ENCODE data around the gene PTDSS2. TPM values are rescaled to one million over a fixed set of nuclear protein-coding genes. Genes with fewer than 3 reads are reported as not detected.

The PTDSS2 gene
- total RNA-seq, 1 donor from 2014 or later, result 50.4 TPM

- Mint-ChIP-seq H3K36me3 (ENCODE audit: insufficient read depth) (peaks cover 16% of the 10 kb centered on the region), H3K4me3 (ENCODE audit: low read depth) (no peak overlapping the region), H3K27me3 (no peaks in the 10 kb centered on the region), H3K27ac (no peak overlapping the region), H3K9me3 (ENCODE audit: low read depth) (peaks cover 12% of the 10 kb centered on the region), H3K4me1 (ENCODE audit: low read depth) (peaks cover 1% of the 10 kb centered on the region)
- TF ChIP-seq, protein P1, sequence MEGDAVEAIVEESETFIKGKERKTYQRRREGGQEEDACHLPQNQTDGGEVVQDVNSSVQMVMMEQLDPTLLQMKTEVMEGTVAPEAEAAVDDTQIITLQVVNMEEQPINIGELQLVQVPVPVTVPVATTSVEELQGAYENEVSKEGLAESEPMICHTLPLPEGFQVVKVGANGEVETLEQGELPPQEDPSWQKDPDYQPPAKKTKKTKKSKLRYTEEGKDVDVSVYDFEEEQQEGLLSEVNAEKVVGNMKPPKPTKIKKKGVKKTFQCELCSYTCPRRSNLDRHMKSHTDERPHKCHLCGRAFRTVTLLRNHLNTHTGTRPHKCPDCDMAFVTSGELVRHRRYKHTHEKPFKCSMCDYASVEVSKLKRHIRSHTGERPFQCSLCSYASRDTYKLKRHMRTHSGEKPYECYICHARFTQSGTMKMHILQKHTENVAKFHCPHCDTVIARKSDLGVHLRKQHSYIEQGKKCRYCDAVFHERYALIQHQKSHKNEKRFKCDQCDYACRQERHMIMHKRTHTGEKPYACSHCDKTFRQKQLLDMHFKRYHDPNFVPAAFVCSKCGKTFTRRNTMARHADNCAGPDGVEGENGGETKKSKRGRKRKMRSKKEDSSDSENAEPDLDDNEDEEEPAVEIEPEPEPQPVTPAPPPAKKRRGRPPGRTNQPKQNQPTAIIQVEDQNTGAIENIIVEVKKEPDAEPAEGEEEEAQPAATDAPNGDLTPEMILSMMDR (IDR thresholded peaks at IDR 0.05; ENCODE audit: unreplicated experiment), result no peak
- DNase-seq (ENCODE audit: low spot score, unreplicated experiment), result no peak
These were observed 71.2 kb downstream of the PTDSS2 start for GRCh38 chr11:521177-521688.

DNA sequence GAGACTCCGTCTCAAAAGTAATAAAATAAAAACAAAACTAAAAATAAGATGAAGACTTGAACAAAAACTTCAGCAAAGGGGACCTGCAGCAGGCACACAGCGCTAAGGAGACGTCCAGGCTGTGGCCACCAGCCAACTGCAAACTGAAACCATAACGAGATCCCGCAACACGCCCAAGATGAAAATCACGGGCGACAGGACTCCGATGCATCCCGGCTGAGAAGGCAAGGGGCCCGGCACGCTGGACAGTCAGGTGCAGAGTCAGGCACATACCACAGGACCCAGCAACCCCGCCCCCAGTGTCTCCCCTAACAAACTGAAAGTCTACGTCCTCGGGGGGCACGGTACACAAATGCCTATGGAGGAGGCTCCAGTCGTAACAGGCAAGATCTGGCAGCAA, 76.1 kb downstream of the PTDSS2 start:
- Mint-ChIP-seq H3K27ac (no peak overlapping the region), H3K4me3 (ENCODE audit: low read depth) (no peak overlapping the region), H3K4me1 (ENCODE audit: low read depth) (no peaks in the 10 kb centered on the region), H3K9me3 (ENCODE audit: low read depth) (peaks cover 3% of the 10 kb centered on the region), H3K36me3 (ENCODE audit: insufficient read depth) (no peaks in the 10 kb centered on the region), H3K27me3 (no peaks in the 10 kb centered on the region)
- TF ChIP-seq, protein P1 (IDR thresholded peaks at IDR 0.05; ENCODE audit: unreplicated experiment), result no peak
- DNase-seq (ENCODE audit: low spot score, unreplicated experiment), result no peak

GRCh38 chr11:528166-528814, 78.2 kb downstream of the PTDSS2 start:
- Mint-ChIP-seq H3K36me3 (ENCODE audit: insufficient read depth) (peaks cover 1% of the 10 kb centered on the region), H3K4me3 (ENCODE audit: low read depth) (no peak overlapping the region), H3K27ac (no peak overlapping the region), H3K4me1 (ENCODE audit: low read depth) (no peaks in the 10 kb centered on the region), H3K9me3 (ENCODE audit: low read depth) (peaks cover 3% of the 10 kb centered on the region), H3K27me3 (no peaks in the 10 kb centered on the region)
- DNase-seq (ENCODE audit: low spot score, unreplicated experiment), result no peak
- TF ChIP-seq, protein P1 (IDR thresholded peaks at IDR 0.05; ENCODE audit: unreplicated experiment), result no peak

- peaks cover under 1% of the 10 kb centered on the region for H3K9me3 Mint-ChIP-seq (ENCODE audit: low read depth)
- no peaks in the 10 kb centered on the region for H3K27me3 Mint-ChIP-seq
- TF ChIP-seq, protein P1 (IDR thresholded peaks at IDR 0.05; ENCODE audit: unreplicated experiment), result no peak
- no peaks in the 10 kb centered on the region for H3K4me1 Mint-ChIP-seq (ENCODE audit: low read depth)
- H3K27ac Mint-ChIP-seq, result no peak overlapping the region
- H3K36me3 Mint-ChIP-seq (ENCODE audit: insufficient read depth), result peaks cover 1% of the 10 kb centered on the region
- no peak overlapping the region for H3K4me3 Mint-ChIP-seq (ENCODE audit: low read depth)
- DNase-seq (ENCODE audit: low spot score, unreplicated experiment), result no peak
These were observed 79.0 kb downstream of the PTDSS2 start for GRCh38 chr11:528815-529727.

DNA sequence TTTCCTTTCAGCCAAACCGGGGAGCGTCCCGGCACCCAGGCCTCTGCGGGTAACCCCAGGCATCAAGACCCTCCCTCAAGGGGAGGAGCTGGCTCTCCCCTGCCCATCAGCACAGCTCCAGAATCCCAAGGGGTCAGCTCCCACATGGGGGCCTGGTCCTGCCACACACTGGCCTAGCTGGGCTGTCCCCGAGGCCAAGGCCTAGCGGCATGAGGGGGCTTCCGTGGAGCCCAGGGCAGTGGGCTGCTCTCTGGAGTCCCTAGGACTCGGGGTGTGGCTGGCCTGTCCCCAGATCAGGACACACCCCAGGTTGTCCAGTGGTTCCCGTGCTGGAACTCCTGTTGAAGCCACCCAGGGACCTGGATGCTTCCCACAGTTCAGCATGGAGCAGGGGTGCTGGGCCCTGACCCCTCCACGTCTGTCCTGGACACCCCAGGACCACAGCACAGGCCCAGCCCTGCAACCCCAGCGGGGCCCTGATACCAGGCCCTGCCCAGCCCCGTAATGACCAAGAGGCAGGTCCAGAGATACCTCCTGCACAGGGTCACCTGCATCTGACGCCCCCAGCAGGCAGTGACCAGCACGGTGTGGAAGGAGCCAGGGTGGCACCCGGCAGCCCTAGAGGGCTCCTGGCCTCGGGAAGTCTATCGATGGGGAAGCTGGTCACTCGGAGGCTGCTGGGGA, 79.8 kb downstream of the PTDSS2 start:
- Mint-ChIP-seq H3K36me3 (ENCODE audit: insufficient read depth) (peaks cover 1% of the 10 kb centered on the region), H3K27ac (no peak overlapping the region), H3K4me3 (ENCODE audit: low read depth) (no peak overlapping the region), H3K4me1 (ENCODE audit: low read depth) (no peaks in the 10 kb centered on the region), H3K27me3 (no peaks in the 10 kb centered on the region), H3K9me3 (ENCODE audit: low read depth) (no peaks in the 10 kb centered on the region)
- no peak for DNase-seq (ENCODE audit: low spot score, unreplicated experiment)
- TF ChIP-seq, protein P1 (IDR thresholded peaks at IDR 0.05; ENCODE audit: unreplicated experiment), result no peak
